Activated gamma-delta T cell (primary cell): ENCODE data around the gene LRFN3.
A peak's percentile ranks its signal among the peaks of the same experiment; 100 is the strongest.
"Not testable (repeated sequence)": the region's sequence is repeated elsewhere in the genome, so short reads cannot be mapped to it uniquely, and the experiment has no call there.

Source experiments
- DNase-seq: peaks from one replicate; lab custom pipeline; 2025; lab: John Stamatoyannopoulos, UW

Gene LRFN3

GRCh38 chr19:35905178-35905727 is 30.9 kb upstream of the LRFN3 start:
- DNase-seq = no peak

- DNase-seq = no peak
Measured at GRCh38 chr19:35907377-35907745, 28.8 kb upstream of the LRFN3 start.

- no peak for DNase-seq
Measured at GRCh38 chr19:35908010-35908441, 28.1 kb upstream of the LRFN3 start, which contains the start of gene TYROBP. Gene TYROBP (minus strand): TSS chr19:35908295. CDS start chr19:35908228, 67 bp downstream.

- no peak for DNase-seq
Measured at GRCh38 chr19:35908973-35909683, 27.0 kb upstream of the LRFN3 start.

GRCh38 chr19:35909684-35910035 is 26.5 kb upstream of the LRFN3 start:
- DNase-seq = no peak

- DNase-seq = not testable (repeated sequence)
Measured at GRCh38 chr19:35910355-35910754, 25.8 kb upstream of the LRFN3 start.

GRCh38 chr19:35911173-35911572 is 25.0 kb upstream of the LRFN3 start:
- no peak for DNase-seq

GRCh38 chr19:35911790-35912189 is 24.4 kb upstream of the LRFN3 start:
- DNase-seq = no peak

- DNase-seq = no peak
Measured at GRCh38 chr19:35913589-35913988, 22.6 kb upstream of the LRFN3 start.

- DNase-seq = no peak
Measured at GRCh38 chr19:35915443-35915842, 20.7 kb upstream of the LRFN3 start.

- DNase-seq = no peak
Measured at GRCh38 chr19:35919306-35919705, 16.9 kb upstream of the LRFN3 start.

- DNase-seq = no peak
Measured at GRCh38 chr19:35921012-35921411, 15.2 kb upstream of the LRFN3 start.

- no peak for DNase-seq
Measured at GRCh38 chr19:35925501-35925900, 10.7 kb upstream of the LRFN3 start.

GRCh38 chr19:35928507-35928906 is 7.7 kb upstream of the LRFN3 start:
- DNase-seq = no peak

GRCh38 chr19:35929876-35930275 is 6.3 kb upstream of the LRFN3 start:
- DNase-seq = no peak

GRCh38 chr19:35931161-35931873 is 4.9 kb upstream of the LRFN3 start:
- DNase-seq = peak; percentile 97

- no peak for DNase-seq
Measured at GRCh38 chr19:35931874-35932202, 4.3 kb upstream of the LRFN3 start.

- DNase-seq = no peak
Measured at GRCh38 chr19:35932291-35932936, 3.8 kb upstream of the LRFN3 start.

GRCh38 chr19:35936738-35937268 is 629 bp downstream of the LRFN3 start:
- DNase-seq = no peak

- DNase-seq = no peak
Measured at GRCh38 chr19:35937345-35938281, 1.4 kb downstream of the LRFN3 start.
